22Rv1 (cell line): ENCODE results near the gene ADCY6.

ENCODE experiments used
- H3K27ac ChIP-seq: fragments of 450-650 bp; 2 replicates; pipeline ENCODE4 v1.5.1; 2017
- ZFX ChIP-seq: fragments of 450-650 bp; IDR thresholded peaks from 2 replicates; pipeline ENCODE4 v1.6.1; 2017; ENCODE audit warnings: antibody characterized with exemption, borderline replicate concordance
- TF ChIP-seq, protein P1 (sequence below): fragments of 450-650 bp; IDR thresholded peaks from 2 replicates; pipeline ENCODE4 v1.5.1; 2017; ENCODE audit warnings: mild to moderate bottlenecking

Gene ADCY6

DNA sequence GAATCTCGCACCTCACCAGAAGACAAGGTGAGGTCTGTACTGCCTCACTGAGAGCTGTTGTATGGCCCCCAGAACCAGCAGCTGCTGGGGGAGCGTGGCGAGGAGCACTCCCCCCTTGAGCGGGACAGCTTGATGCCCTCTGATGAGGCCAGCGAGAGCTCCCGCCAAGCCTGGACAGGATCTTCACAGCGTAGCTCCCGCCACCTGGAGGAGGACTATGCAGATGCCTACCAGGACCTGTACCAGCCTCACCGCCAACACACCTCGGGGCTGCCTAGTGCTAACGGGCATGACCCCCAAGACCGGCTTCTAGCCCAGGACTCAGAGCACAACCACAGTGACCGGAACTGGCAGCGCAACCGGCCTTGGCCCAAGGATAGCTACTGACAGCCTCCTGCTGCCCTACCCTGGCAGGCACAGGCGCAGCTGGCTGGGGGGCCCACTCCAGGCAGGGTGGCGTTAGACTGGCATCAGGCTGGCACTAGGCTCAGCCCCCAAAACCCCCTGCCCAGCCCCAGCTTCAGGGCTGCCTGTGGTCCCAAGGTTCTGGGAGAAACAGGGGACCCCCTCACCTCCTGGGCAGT lies 38.7 kb upstream of the ADCY6 start:
- TF ChIP-seq, protein P1, sequence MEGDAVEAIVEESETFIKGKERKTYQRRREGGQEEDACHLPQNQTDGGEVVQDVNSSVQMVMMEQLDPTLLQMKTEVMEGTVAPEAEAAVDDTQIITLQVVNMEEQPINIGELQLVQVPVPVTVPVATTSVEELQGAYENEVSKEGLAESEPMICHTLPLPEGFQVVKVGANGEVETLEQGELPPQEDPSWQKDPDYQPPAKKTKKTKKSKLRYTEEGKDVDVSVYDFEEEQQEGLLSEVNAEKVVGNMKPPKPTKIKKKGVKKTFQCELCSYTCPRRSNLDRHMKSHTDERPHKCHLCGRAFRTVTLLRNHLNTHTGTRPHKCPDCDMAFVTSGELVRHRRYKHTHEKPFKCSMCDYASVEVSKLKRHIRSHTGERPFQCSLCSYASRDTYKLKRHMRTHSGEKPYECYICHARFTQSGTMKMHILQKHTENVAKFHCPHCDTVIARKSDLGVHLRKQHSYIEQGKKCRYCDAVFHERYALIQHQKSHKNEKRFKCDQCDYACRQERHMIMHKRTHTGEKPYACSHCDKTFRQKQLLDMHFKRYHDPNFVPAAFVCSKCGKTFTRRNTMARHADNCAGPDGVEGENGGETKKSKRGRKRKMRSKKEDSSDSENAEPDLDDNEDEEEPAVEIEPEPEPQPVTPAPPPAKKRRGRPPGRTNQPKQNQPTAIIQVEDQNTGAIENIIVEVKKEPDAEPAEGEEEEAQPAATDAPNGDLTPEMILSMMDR = no peak
- no peak for TF ChIP-seq ZFX
- peak overlapping the region; percentile 18; the same call in 1 of the 2 replicates for H3K27ac ChIP-seq

DNA sequence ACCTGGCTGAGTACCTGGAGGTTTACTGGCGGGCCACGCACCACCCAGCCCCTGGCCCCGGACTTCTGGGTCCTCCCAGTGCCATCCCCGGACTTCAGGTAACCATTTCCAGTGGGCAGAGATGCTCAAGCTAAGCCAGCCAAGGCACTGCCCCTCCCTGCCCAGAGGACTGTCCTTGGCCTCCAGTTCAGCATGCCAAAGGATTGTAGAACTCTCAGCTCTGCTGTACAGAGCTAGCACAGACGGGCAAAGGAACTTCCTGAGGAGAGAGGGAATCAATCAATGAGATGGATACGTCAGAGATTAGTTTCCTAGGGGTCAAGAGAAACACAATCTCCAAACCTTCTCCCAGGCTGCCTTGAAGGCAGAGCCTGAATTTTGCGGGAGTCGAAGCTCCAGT lies 38.1 kb upstream of the ADCY6 start:
- TF ChIP-seq, protein P1 = no peak
- no peak for TF ChIP-seq ZFX
- H3K27ac ChIP-seq = peak overlapping the region; percentile 18; the same call in 1 of the 2 replicates

DNA sequence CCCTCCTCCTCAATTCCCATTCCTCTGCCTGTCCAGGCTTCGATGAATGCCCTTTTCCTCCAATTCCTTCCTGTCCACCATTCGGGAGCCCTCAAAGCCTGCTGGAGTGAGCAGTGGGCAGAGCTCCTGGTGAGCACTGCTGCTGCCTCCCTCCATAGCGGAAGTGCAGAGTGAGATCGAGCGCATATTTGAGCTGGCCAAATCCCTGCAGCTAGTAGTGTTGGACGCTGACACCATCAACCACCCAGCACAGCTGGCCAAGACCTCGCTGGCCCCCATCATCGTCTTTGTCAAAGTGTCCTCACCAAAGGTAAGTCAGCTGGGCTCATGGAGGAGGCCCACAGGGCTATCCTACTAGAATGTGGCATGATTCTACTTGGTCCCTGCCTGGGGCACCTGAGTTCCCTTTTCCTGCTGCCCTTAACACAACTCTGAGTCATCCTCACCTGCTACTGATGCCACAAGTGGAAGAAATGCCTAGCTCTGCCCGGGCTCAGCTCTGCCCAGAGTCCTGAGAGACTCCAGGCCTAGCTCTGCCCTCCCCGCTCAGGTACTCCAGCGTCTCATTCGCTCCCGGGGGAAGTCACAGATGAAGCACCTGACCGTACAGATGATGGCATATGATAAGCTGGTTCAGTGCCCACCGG lies 37.4 kb upstream of the ADCY6 start:
- H3K27ac ChIP-seq = peak overlapping the region; percentile 18; the same call in 1 of the 2 replicates

DNA sequence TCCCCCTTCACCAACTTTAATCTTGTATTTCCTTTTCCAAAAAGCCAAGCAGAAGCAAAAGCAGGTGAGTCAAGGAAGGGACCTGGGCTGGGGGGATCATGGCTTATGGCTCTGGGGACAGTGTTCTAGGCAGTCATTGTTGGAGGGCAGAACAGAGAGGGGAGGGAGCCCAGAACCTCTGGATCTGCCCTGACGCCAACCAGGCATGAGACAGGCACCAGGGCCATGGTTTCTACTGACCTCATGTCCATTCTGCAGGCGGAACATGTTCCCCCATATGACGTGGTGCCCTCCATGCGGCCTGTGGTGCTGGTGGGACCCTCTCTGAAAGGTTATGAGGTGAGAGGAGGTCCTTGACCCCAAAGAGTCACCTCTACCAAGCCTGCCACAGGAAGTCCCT lies 36.0 kb upstream of the ADCY6 start:
- H3K27ac ChIP-seq = no peak overlapping the region
- TF ChIP-seq, protein P1 = no peak
- TF ChIP-seq ZFX = no peak

More for the DNA sequence above, 37.4 kb upstream of the ADCY6 start:
- TF ChIP-seq, protein P1 = no peak
- TF ChIP-seq ZFX = no peak

DNA sequence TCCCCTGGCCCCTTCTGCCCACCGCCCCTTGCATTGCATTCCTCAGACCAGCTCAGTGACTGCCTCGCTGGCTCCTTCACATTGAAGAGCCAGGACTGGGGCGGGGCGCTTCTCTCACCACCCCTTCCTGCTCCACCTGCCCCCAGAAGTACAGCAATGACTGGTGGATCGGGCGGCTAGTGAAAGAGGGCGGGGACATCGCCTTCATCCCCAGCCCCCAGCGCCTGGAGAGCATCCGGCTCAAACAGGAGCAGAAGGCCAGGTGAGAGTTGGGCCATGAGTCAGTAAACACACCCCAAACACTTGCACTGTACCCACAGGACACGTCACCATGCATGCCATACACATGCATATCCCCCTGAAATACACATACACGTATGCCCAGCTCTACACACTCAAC lies 35.2 kb upstream of the ADCY6 start:
- no peak overlapping the region for H3K27ac ChIP-seq
- TF ChIP-seq, protein P1 = no peak
- TF ChIP-seq ZFX = no peak

DNA sequence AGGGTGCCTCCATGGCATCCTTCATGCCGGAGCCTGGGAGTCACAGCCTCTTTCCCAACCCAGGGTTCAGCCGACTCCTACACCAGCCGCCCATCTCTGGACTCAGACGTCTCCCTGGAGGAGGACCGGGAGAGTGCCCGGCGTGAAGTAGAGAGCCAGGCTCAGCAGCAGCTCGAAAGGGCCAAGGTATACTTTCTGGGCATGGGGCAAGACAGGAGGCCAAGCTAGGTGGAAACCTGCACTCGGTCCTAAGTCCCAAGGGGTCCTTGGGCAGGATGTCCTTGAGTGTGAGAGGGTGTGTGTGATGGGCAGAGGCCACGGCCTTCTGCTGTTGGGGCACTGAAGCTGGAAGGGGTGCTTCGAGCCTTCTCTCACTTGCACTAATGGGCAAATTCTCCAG lies 34.4 kb upstream of the ADCY6 start:
- no peak overlapping the region for H3K27ac ChIP-seq
- no peak for TF ChIP-seq ZFX
- TF ChIP-seq, protein P1 = no peak

DNA sequence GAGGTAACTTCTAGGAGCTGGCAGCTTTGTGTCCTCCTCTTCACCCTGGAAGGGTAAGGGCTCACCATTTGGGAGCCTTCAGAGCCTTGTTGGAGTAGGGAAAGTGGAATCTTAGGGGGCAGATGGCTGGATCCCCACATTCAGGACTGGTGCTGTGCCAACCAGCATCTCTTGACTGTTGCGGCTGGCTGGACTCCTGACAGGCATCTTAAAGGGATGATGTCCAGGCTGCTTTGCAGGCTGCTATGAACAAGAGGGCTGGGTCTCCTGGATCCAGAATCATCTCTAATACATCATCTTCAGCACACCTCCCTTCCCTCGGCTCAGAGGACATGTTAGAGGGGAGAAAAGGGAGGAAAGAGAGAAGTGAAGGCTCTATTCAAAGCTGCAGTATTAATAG lies 33.8 kb upstream of the ADCY6 start:
- H3K27ac ChIP-seq = 0 out of 2 replicates have a peak overlapping the region, but pooled peaks have one; percentile 12
- TF ChIP-seq, protein P1 = no peak
- TF ChIP-seq ZFX = no peak
